NT2/D1 (cell line): ENCODE measurements around the gene OMP.

Experiments
- DNase-seq: peaks from one replicate; pipeline ENCODE4 v3.0.0-alpha.2; 2011; ENCODE audit warnings: low read depth, low spot score
- H3K27me3 ChIP-seq: 2 replicates; pipeline ENCODE4 v1.6.0; 2011; ENCODE audit warnings: mild to moderate bottlenecking; ENCODE audit not compliant: insufficient read length, insufficient read depth
- H3K36me3 ChIP-seq: 2 replicates; pipeline ENCODE4 v1.6.1; 2011; ENCODE audit warnings: mild to moderate bottlenecking, low read length, mixed read lengths; ENCODE audit not compliant: insufficient read depth, insufficient read length
- H3K4me1 ChIP-seq: 2 replicates; pipeline ENCODE4 v1.5.1; 2011; ENCODE audit not compliant: insufficient read depth, insufficient read length
- H3K4me3 ChIP-seq: 2 replicates; pipeline ENCODE4 v1.5.1; 2011; ENCODE audit warnings: low read depth; ENCODE audit not compliant: insufficient read length
- H3K9ac ChIP-seq: 2 replicates; pipeline ENCODE4 v1.6.0; 2011; ENCODE audit warnings: low read depth; ENCODE audit not compliant: insufficient read length
- H3K9me3 ChIP-seq: 2 replicates; pipeline ENCODE4 v1.5.1; 2011; ENCODE audit warnings: mild to moderate bottlenecking, low read length; ENCODE audit not compliant: insufficient read depth
- SUZ12 ChIP-seq: IDR thresholded peaks from 2 replicates; pipeline ENCODE4 v1.6.1; 2011; ENCODE audit not compliant: insufficient read length, insufficient read depth; ENCODE audit errors: extremely low read depth
- YY1 ChIP-seq: IDR thresholded peaks from 2 replicates; pipeline ENCODE4 v1.6.1; 2011; ENCODE audit not compliant: insufficient read length, insufficient read depth
- ZNF274 ChIP-seq: IDR thresholded peaks from 2 replicates; pipeline ENCODE4 v1.6.1; 2011; ENCODE audit warnings: mild to moderate bottlenecking, low read depth, low read length

OMP gene

GRCh38 chr11:77083566-77084245 is 18.9 kb upstream of the OMP start:
- Histone ChIP-seq H3K4me1 (peaks cover 10% of the 10 kb centered on the region), H3K9me3 (no peaks in the 10 kb centered on the region), H3K36me3 (no peaks in the 10 kb centered on the region), H3K4me3 (no peak overlapping the region), H3K9ac (no peak overlapping the region), H3K27me3 (no peaks in the 10 kb centered on the region)
- no peak for TF ChIP-seq YY1
- no peak for TF ChIP-seq ZNF274
- no peak for DNase-seq

GRCh38 chr11:77084581-77085191 is 18.0 kb upstream of the OMP start:
- H3K9me3 ChIP-seq, result no peaks in the 10 kb centered on the region
- no peak for DNase-seq
- TF ChIP-seq ZNF274, result no peak
- no peak for TF ChIP-seq SUZ12
- TF ChIP-seq YY1, result no peak
- H3K9ac ChIP-seq, result no peak overlapping the region
- no peak overlapping the region for H3K4me3 ChIP-seq
- peaks cover 10% of the 10 kb centered on the region for H3K4me1 ChIP-seq
- H3K27me3 ChIP-seq, result no peaks in the 10 kb centered on the region
- H3K36me3 ChIP-seq, result no peaks in the 10 kb centered on the region

GRCh38 chr11:77085652-77086051 is 17.0 kb upstream of the OMP start:
- TF ChIP-seq ZNF274 (no peak), SUZ12 (no peak), YY1 (no peak)
- H3K36me3 ChIP-seq, result no peaks in the 10 kb centered on the region
- no peaks in the 10 kb centered on the region for H3K9me3 ChIP-seq
- no peaks in the 10 kb centered on the region for H3K27me3 ChIP-seq
- no peak for DNase-seq
- no peak overlapping the region for H3K9ac ChIP-seq
- H3K4me1 ChIP-seq, result peaks cover 12% of the 10 kb centered on the region
- no peak overlapping the region for H3K4me3 ChIP-seq

- Histone ChIP-seq H3K36me3 (no peaks in the 10 kb centered on the region), H3K9ac (no peak overlapping the region), H3K4me3 (no peak overlapping the region), H3K9me3 (no peaks in the 10 kb centered on the region), H3K4me1 (peaks cover 17% of the 10 kb centered on the region), H3K27me3 (no peaks in the 10 kb centered on the region)
- no peak for DNase-seq
- TF ChIP-seq ZNF274 (no peak), SUZ12 (no peak), YY1 (no peak)
These were observed 15.8 kb upstream of the OMP start for GRCh38 chr11:77086521-77087472.

- Histone ChIP-seq H3K27me3 (no peaks in the 10 kb centered on the region), H3K9me3 (no peaks in the 10 kb centered on the region), H3K36me3 (no peaks in the 10 kb centered on the region), H3K4me1 (peaks cover 10% of the 10 kb centered on the region), H3K4me3 (no peak overlapping the region), H3K9ac (no peak overlapping the region)
- TF ChIP-seq ZNF274, result no peak
- TF ChIP-seq SUZ12, result no peak
- no peak for TF ChIP-seq YY1
- no peak for DNase-seq
These were observed 14.9 kb upstream of the OMP start for GRCh38 chr11:77087723-77088225.

- no peak for TF ChIP-seq YY1
- TF ChIP-seq ZNF274, result no peak
- no peak for TF ChIP-seq SUZ12
- DNase-seq, result no peak
- peaks cover 10% of the 10 kb centered on the region for H3K4me1 ChIP-seq
- H3K4me3 ChIP-seq, result no peak overlapping the region
- no peak overlapping the region for H3K9ac ChIP-seq
- no peaks in the 10 kb centered on the region for H3K27me3 ChIP-seq
- no peaks in the 10 kb centered on the region for H3K36me3 ChIP-seq
- H3K9me3 ChIP-seq, result no peaks in the 10 kb centered on the region
These were observed 14.2 kb upstream of the OMP start for GRCh38 chr11:77088236-77089003.
